SU-DHL-6 (cell line): ENCODE data around the gene ANKEF1.

Experiments used
- H2AFZ ChIP-seq: fragments of 200-600 bp; sonication (generic); 2 replicates; pipeline ENCODE4 v1.6.1; 2014; ENCODE audit warnings: low read depth, mild to moderate bottlenecking, moderate library complexity, mixed read lengths, antibody characterized with exemption, low read length; ENCODE audit not compliant: severe bottlenecking
- H3F3A ChIP-seq: fragments of 200-600 bp; shearing (Covaris generic); 2 replicates; pipeline ENCODE4 v1.6.0; 2016; ENCODE audit warnings: antibody characterized with exemption, mild to moderate bottlenecking; ENCODE audit not compliant: insufficient read depth
- H3K27ac ChIP-seq: fragments of 200-600 bp; sonication (generic); 2 replicates; pipeline ENCODE4 v1.5.1; 2016; ENCODE audit warnings: low read depth, mild to moderate bottlenecking, low read length, moderate library complexity, mixed read lengths
- H3K27me3 ChIP-seq: fragments of 200-600 bp; sonication (generic), shearing (Covaris generic); 2 replicates; pipeline ENCODE4 v1.6.0; 2014; ENCODE audit warnings: mild to moderate bottlenecking, low read length
- H3K36me3 ChIP-seq: fragments of 200-600 bp; sonication (generic); 2 replicates; pipeline ENCODE4 v1.6.1; 2014; ENCODE audit warnings: mild to moderate bottlenecking, low read length, mixed read lengths
- H3K4me2 ChIP-seq: fragments of 300-600, 200-600 bp; shearing (Covaris generic), sonication (generic); 2 replicates; pipeline ENCODE4 v1.6.0; 2014; ENCODE audit warnings: low read length, low read depth, mild to moderate bottlenecking; ENCODE audit not compliant: poor library complexity, severe bottlenecking
- H3K4me3 ChIP-seq: fragments of 200-600 bp; sonication (generic); 2 replicates; pipeline ENCODE4 v1.5.1; 2014; ENCODE audit warnings: antibody characterized with exemption, low read length, mild to moderate bottlenecking, mixed read lengths; ENCODE audit not compliant: insufficient read depth, poor library complexity, severe bottlenecking
- H3K79me2 ChIP-seq: fragments of 200-600 bp; sonication (generic); 2 replicates; pipeline ENCODE4 v1.6.1; 2014; ENCODE audit warnings: mild to moderate bottlenecking, low read length, moderate library complexity; ENCODE audit not compliant: insufficient read depth
- H3K9ac ChIP-seq: fragments of 200-600 bp; sonication (generic); 2 replicates; pipeline ENCODE4 v1.7.0; 2014; ENCODE audit warnings: mild to moderate bottlenecking, low read length
- H3K9me2 ChIP-seq: fragments of 200-600 bp; sonication (generic); replicated peaks from 2 replicates; pipeline ENCODE4 v1.6.1; 2014; ENCODE audit warnings: low read length; ENCODE audit not compliant: insufficient read depth
- H3K9me3 ChIP-seq: fragments of 200-600 bp; sonication (generic); 2 replicates; pipeline ENCODE4 v1.6.1; 2014; ENCODE audit warnings: low read length, mixed read lengths; ENCODE audit not compliant: insufficient read depth
- H4K20me1 ChIP-seq: fragments of 200-600 bp; sonication (generic); 2 replicates; pipeline ENCODE4 v1.6.1; 2014; ENCODE audit warnings: low read depth, mild to moderate bottlenecking, antibody characterized with exemption, low read length, moderate library complexity, mixed read lengths
- CTCF ChIP-seq: fragments of 200-600 bp; sonication (generic); IDR thresholded peaks from one replicate; pipeline ENCODE4 v1.5.1; 2017; ENCODE audit warnings: antibody characterized with exemption, mild to moderate bottlenecking, low read length, moderate library complexity; ENCODE audit not compliant: insufficient read depth, poor library complexity, severe bottlenecking
- EZH2phosphoT487 ChIP-seq: fragments of 200-600 bp; sonication (generic), shearing (Covaris generic); conservative IDR thresholded peaks from 2 replicates; pipeline ENCODE4 v1.6.1; 2018; ENCODE audit warnings: mild to moderate bottlenecking, antibody characterized with exemption, low read length, moderate library complexity, mixed read lengths

Gene ANKEF1

GRCh38 chr20:10080574-10080973 lies 45.8 kb downstream of the ANKEF1 start:
- Histone ChIP-seq H3K79me2 (no peaks in the 10 kb centered on the region), H3K9ac (no peak overlapping the region), H3K27me3 (no peaks in the 10 kb centered on the region; the same call in 1 of the 2 replicates), H3K9me2 (no peaks in the 10 kb centered on the region), H2AFZ (no peak overlapping the region), H3K4me2 (no peak overlapping the region), H3K36me3 (no peaks in the 10 kb centered on the region), H3K27ac (no peak overlapping the region), H3F3A (no peaks in the 10 kb centered on the region), H3K9me3 (no peaks in the 10 kb centered on the region), H3K4me3 (no peak overlapping the region), H4K20me1 (no peaks in the 10 kb centered on the region)
- TF ChIP-seq EZH2phosphoT487, result no peak
- no peak for TF ChIP-seq CTCF

- no peak overlapping the region for H2AFZ ChIP-seq
- no peaks in the 10 kb centered on the region for H3K9me2 ChIP-seq
- no peaks in the 10 kb centered on the region for H3K36me3 ChIP-seq
- H3K4me2 ChIP-seq, result no peak overlapping the region
- H3F3A ChIP-seq, result no peaks in the 10 kb centered on the region
- no peak overlapping the region for H3K9ac ChIP-seq
- no peaks in the 10 kb centered on the region for H3K27me3 ChIP-seq
- no peak overlapping the region for H3K4me3 ChIP-seq
- H4K20me1 ChIP-seq, result no peaks in the 10 kb centered on the region
- no peak for TF ChIP-seq EZH2phosphoT487
- H3K27ac ChIP-seq, result no peak overlapping the region
- H3K79me2 ChIP-seq, result no peaks in the 10 kb centered on the region
- no peaks in the 10 kb centered on the region for H3K9me3 ChIP-seq
Measured at GRCh38 chr20:10089871-10090587, 55.2 kb downstream of the ANKEF1 start.

- Histone ChIP-seq H3K9ac (no peak overlapping the region), H3K9me2 (no peaks in the 10 kb centered on the region), H3K27ac (no peak overlapping the region), H4K20me1 (no peaks in the 10 kb centered on the region), H3K4me3 (no peak overlapping the region), H3K4me2 (no peak overlapping the region), H3K36me3 (no peaks in the 10 kb centered on the region), H3K9me3 (no peaks in the 10 kb centered on the region), H3K27me3 (no peaks in the 10 kb centered on the region), H3K79me2 (no peaks in the 10 kb centered on the region), H2AFZ (no peak overlapping the region), H3F3A (no peaks in the 10 kb centered on the region)
- TF ChIP-seq EZH2phosphoT487 (no peak), CTCF (peak; percentile 26)
Measured at GRCh38 chr20:10090588-10091166, 55.9 kb downstream of the ANKEF1 start.

DNA sequence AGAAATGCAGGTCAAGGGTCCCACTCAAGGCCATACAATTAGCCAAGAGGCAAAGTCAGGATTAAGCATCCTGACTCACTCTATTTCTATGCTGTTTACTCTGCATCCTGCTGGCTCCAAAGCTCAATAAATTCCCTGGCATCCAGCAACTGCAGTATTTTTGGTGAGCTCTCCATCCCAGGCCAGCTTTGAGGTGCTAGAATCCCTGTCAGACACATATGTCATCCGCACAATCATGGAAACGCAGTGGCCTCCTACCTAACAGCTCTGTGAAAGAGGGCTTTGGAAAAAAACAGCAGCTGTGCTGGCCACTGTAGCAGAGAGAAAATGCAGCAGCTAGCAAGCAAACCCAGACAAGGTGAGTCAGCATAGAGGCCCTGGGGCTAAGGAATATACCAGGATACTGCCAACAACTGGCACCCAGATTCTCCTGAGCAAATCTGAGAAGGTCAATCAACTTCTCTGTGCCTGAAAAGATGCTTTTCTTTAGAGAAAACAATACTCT lies 58.4 kb downstream of the ANKEF1 start:
- no peaks in the 10 kb centered on the region for H4K20me1 ChIP-seq
- H3K9me3 ChIP-seq, result no peaks in the 10 kb centered on the region
- no peaks in the 10 kb centered on the region for H3K9me2 ChIP-seq
- H3K27me3 ChIP-seq, result no peaks in the 10 kb centered on the region
- H2AFZ ChIP-seq, result no peak overlapping the region
- H3K27ac ChIP-seq, result no peak overlapping the region
- no peaks in the 10 kb centered on the region for H3K79me2 ChIP-seq
- no peaks in the 10 kb centered on the region for H3K36me3 ChIP-seq
- no peaks in the 10 kb centered on the region for H3F3A ChIP-seq
- H3K4me2 ChIP-seq, result no peak overlapping the region
- TF ChIP-seq CTCF, result no peak
- TF ChIP-seq EZH2phosphoT487, result no peak
- no peak overlapping the region for H3K4me3 ChIP-seq
- H3K9ac ChIP-seq, result no peak overlapping the region
